Heart left ventricle (tissue), 16 donors: Measurements from ENCODE around the gene SRD5A3. TPM values are rescaled to one million over a fixed set of nuclear protein-coding genes. Genes with fewer than 3 reads are reported as not detected.

ENCODE experiments used
- ATAC-seq, 4 donors: fragments of 200-7000 bp; cut with Tn5 transposase; one replicate each; pipeline ENCODE4 v1.9.1; 2020 to 2022; ENCODE audit warnings: moderate library complexity in 4 of 4, mild to moderate bottlenecking in 3 of 4, moderate number of reproducible peaks in 1 of 4
- DNase-seq, 5 donors: peaks; one replicate each; pipeline ENCODE4 v3.0.0-alpha.2; 2020
- H3K27ac ChIP-seq, 12 donors: fragments of 200-600 bp; sonication (generic) in 4 of 12; one replicate each; pipeline versions ENCODE4 v1.5.0 to v1.8.0; 2016 to 2022; ENCODE audit warnings: mild to moderate bottlenecking in 2 of 12
- H3K27me3 ChIP-seq, 9 donors: fragments of 200-600 bp; sonication (generic) in 2 of 9; one replicate each; pipeline versions ENCODE4 v1.5.1 to v1.8.0; 2016 to 2022; ENCODE audit warnings: mild to moderate bottlenecking in 3 of 9
- H3K36me3 ChIP-seq, 9 donors: fragments of 200-600 bp; sonication (generic) in 2 of 9; one replicate each; pipeline versions ENCODE4 v1.5.0 to v1.8.0; 2018 to 2022; ENCODE audit warnings: mild to moderate bottlenecking in 2 of 9
- H3K4me1 ChIP-seq, 12 donors: fragments of 200-600 bp; sonication (generic) in 4 of 12; one replicate each; pipeline versions ENCODE4 v1.5.0 to v1.8.0; 2016 to 2022; ENCODE audit warnings: mild to moderate bottlenecking in 3 of 12
- H3K4me3 ChIP-seq, 12 donors: fragments of 200-600 bp; sonication (generic) in 4 of 12; one replicate each; pipeline versions ENCODE4 v1.5.0 to v1.8.0; 2017 to 2022; ENCODE audit warnings: mild to moderate bottlenecking in 9 of 12, moderate library complexity in 4 of 12
- H3K9me3 ChIP-seq, 12 donors: fragments of 200-600 bp; sonication (generic) in 4 of 12; one replicate each; pipeline versions ENCODE4 v1.5.0 to v1.8.0; 2016 to 2022; ENCODE audit warnings: mild to moderate bottlenecking in 1 of 12
- POLR2A ChIP-seq, 2 donors: fragments of 450-650 bp; IDR thresholded peaks; one replicate each; pipeline ENCODE4 v1.6.1; 2017; ENCODE audit warnings: antibody characterized with exemption in 2 of 2, mild to moderate bottlenecking in 2 of 2, moderate library complexity in 2 of 2
- WGBS, 4 donors: extraction: QIAGEN DNeasy Blood & Tissue Kit in 2 of 4; methylation state at CpG; one replicate each; pipeline versions ENCODE4 v1.1.5 to v1.1.7; 2013 to 2018; 5-methylcytosine and 5-hydroxymethylcytosine counted together
- intact Hi-C, 10 donors: fragments of 100-400 bp; cut with DNase I; formaldehyde crosslinking; loops; one replicate each; pipeline versions ENCODE4 v1.11.1 to v1.14.2; 2022
- polyA plus RNA-seq, 2 donors: library from polyadenylated mRNA; stranded (reverse); fragments of 200-250 nt; gene quantifications; one replicate each; pipeline ENCODE4 v1.2.3, GENCODE V29; 2013
- total RNA-seq, 9 donors: library from RNA; depleted of rRNA in 2 of 9; stranded (reverse); fragments of >200 nt in 2 of 9; fragmentation: NEBNext Ultra II Directional in 3 of 9; extraction: Animal tissue kit (Norgen Biotek cat#: 25700) in 3 of 9; gene quantifications; one replicate each; pipeline versions ENCODE4 v1.1.0 to v1.2.4, GENCODE V29; 2016 to 2023
- TF ChIP-seq, protein P1 (sequence below), 12 donors: fragments of 200-600 bp; sonication (generic) in 4 of 12; IDR thresholded peaks; one replicate each; pipeline versions ENCODE4 v1.5.0 to v1.8.0; 2018 to 2022; ENCODE audit warnings: antibody characterized with exemption in 12 of 12, mild to moderate bottlenecking in 5 of 12
- donor health status: ischemic (EF 13 %, LVEDD 7.1; RV severe dilation, severe dysfunction).
- donor health status: healthy with polysubstance abuse.
- donor health status: DM: no; HTN: yes; CAD: no.
- donor health status: DM: no; HTN: no; CAD: no.
- donor health status: ischemic (EF 25% LVEDD 6.9; RV normal size, moderate dysfunction).
- donor health status: ischemic (EF 25% LVEDD 5.7; RV mildly dilated, moderate dysfunction).
- donor health status: healthy.
- donor health status: DM: yes; HTN: yes; CAD: no.
- donor health status: ischemic (EF 35%, LVEDD 5.7; RV mildly dilated, moderate dysfunction).
- donor health status: nonischemic (EF 11% LVEDD 7.7; RV severe dilation, severe dysfunction).
- donor health status: DM: yes; HTN: yes; CAD: no.
- donor health status: PGD.
- donor health status: ischemic (EF 29% LVEDD 5.4; RV normal size, mild dysfunction).
- donor health status: nonischemic (EF 23%, LVEDD 6.1; RV moderate dilation, normal function).

Gene SRD5A3
- total and polyA plus RNA-seq, 11 donors: 4.5 to 16.8 (median 7.8) TPM

DNA sequence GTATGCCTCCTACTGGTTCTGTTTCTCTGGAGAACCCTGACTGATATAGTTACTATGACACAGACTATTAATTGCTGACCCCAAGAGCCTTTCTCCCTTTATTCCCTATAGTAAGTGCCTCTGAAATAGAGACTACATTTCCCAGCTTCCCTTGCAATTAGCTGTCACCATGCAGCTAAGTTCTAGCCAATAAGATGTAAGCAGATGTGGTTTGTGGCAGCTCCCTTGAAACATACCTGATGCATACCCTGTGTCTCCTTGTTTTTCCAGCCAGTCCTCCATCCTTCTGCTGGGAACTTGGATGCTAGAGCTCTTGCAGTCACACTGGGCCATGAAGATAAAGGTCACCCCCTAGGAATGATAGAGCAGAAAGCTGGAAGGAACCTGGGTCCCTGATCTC, 40.0 kb downstream of the SRD5A3 start:
- TF ChIP-seq, protein P1, sequence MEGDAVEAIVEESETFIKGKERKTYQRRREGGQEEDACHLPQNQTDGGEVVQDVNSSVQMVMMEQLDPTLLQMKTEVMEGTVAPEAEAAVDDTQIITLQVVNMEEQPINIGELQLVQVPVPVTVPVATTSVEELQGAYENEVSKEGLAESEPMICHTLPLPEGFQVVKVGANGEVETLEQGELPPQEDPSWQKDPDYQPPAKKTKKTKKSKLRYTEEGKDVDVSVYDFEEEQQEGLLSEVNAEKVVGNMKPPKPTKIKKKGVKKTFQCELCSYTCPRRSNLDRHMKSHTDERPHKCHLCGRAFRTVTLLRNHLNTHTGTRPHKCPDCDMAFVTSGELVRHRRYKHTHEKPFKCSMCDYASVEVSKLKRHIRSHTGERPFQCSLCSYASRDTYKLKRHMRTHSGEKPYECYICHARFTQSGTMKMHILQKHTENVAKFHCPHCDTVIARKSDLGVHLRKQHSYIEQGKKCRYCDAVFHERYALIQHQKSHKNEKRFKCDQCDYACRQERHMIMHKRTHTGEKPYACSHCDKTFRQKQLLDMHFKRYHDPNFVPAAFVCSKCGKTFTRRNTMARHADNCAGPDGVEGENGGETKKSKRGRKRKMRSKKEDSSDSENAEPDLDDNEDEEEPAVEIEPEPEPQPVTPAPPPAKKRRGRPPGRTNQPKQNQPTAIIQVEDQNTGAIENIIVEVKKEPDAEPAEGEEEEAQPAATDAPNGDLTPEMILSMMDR (IDR thresholded peaks at IDR 0.05): no peak
- no peak for TF ChIP-seq POLR2A (IDR thresholded peaks at IDR 0.05)
- intact Hi-C loops: no loop called here
- ATAC-seq: no peak

DNA sequence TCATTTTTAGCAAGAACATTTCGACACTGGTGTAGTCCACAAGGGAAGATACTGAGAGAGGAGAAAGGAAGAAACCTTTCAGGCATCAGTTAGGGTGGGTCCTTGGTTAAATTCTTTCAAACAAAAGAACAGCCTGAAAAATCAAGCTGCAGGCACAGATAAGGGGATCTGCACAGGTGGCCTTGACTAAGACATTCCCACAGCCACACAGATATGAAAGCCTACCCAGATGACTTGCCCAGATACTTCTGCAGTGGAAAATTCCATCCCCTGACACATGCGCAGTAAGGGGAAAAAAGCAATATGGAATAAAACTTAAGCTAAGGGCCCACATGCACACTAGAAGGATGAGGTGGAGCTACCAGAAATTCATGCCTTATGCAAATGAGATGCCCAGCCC, 40.8 kb downstream of the SRD5A3 start:
- DNase-seq (no peak), ATAC-seq (no peak)
- Histone ChIP-seq H3K27me3 (no peaks in the 10 kb centered on the region), H3K36me3 (no peaks in the 10 kb centered on the region), H3K4me3 (no peak overlapping the region), H3K27ac (no peak overlapping the region), H3K4me1 (peaks cover 0 to 11% (median 0%) of the 10 kb centered on the region in 12 donors), H3K9me3 (no peaks in the 10 kb centered on the region)
- WGBS, 4 donors: 69 to 92% (median 87%) methylated on average over 2 of the region's 2 CpGs
- no peak for TF ChIP-seq POLR2A (IDR thresholded peaks at IDR 0.05)
- TF ChIP-seq, protein P1 (IDR thresholded peaks at IDR 0.05): no peak
- intact Hi-C loops: no loop called here

More for the DNA sequence above, 40.0 kb downstream of the SRD5A3 start:
- no peak overlapping the region for H3K4me3 ChIP-seq
- H3K27me3 ChIP-seq: no peaks in the 10 kb centered on the region
- no peaks in the 10 kb centered on the region for H3K9me3 ChIP-seq
- H3K4me1 ChIP-seq: peaks cover 0 to 12% (median 0%) of the 10 kb centered on the region in 12 donors
- H3K36me3 ChIP-seq: no peaks in the 10 kb centered on the region
- no peak overlapping the region for H3K27ac ChIP-seq
- DNase-seq: no peak

GRCh38 chr4:55393461-55394320, 47.6 kb downstream of the SRD5A3 start:
- DNase-seq: no peak
- 86 to 90% (median 88%) methylated on average over 4 of the region's 4 CpGs for WGBS, 4 donors
- ATAC-seq: no peak

GRCh38 chr4:55395218-55395528, 49.1 kb downstream of the SRD5A3 start:
- WGBS, 4 donors: 0 to 1% (median 1%) methylated on average over 4 of the region's 4 CpGs
- intact Hi-C loops: loop anchor here in 8 of 10 donors (1.0 to 10.0 kb wide), 8 partner anchors 48 to 613 kb away; partner anchors contain the start of genes SRD5A3 (in 8 of the 8) and CLOCK (in 3 of the 8)
- Histone ChIP-seq H3K27me3 (no peaks in the 10 kb centered on the region), H3K4me1 (peaks cover 0 to 38% (median 31%) of the 10 kb centered on the region in 12 donors), H3K9me3 (no peaks in the 10 kb centered on the region), H3K4me3 (peak overlapping the region; percentile 63 to 100 (median 94)), H3K27ac (peak overlapping the region; percentile 96 to 100 (median 98)), H3K36me3 (peaks cover 0 to 12% (median 0%) of the 10 kb centered on the region in 9 donors)
- DNase-seq: no peak
- TF ChIP-seq POLR2A (IDR thresholded peaks at IDR 0.05): no peak
- TF ChIP-seq, protein P1 (IDR thresholded peaks at IDR 0.05): peak in 2 of 12 donors; percentile 17 to 30
- ATAC-seq: no peak

More at GRCh38 chr4:55393461-55394320, 47.6 kb downstream of the SRD5A3 start:
- intact Hi-C loops: loop anchor here in 4 of 10 donors (2.0 to 10.0 kb wide), 3 partner anchors 47 to 151 kb away; partner anchors contain the start of genes SRD5A3 (in 3 of the 4) and CLOCK (in 1 of the 4)
- Histone ChIP-seq H3K4me3 (no peak overlapping the region), H3K9me3 (no peaks in the 10 kb centered on the region), H3K27ac (no peak overlapping the region), H3K27me3 (no peaks in the 10 kb centered on the region), H3K36me3 (peaks cover 0 to 6% (median 0%) of the 10 kb centered on the region in 9 donors), H3K4me1 (peaks cover 0 to 25% (median 20%) of the 10 kb centered on the region in 12 donors)
- TF ChIP-seq POLR2A (IDR thresholded peaks at IDR 0.05): no peak
- TF ChIP-seq, protein P1 (IDR thresholded peaks at IDR 0.05): no peak
